ENCODE data around the gene TMEM108.

The TMEM108 gene

DNA sequence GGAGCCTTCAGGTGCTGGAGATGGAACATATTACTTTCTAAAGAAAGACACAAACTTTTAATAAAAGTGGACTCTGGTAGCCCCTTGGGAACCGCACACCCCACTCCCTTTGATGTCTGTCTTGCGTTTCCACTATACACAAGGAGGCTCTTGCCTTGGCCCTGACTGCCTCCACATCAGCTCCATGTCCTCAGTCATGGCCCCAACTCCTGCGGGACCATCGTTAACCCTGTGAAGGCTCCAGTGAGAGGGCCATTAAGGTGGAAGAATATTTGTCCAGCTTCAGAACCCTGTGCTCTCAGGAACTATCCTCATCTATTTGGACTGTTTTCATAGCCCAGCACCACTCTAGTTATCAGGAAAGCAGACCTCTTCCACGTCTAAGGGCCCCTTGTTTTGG lies 345.6 kb downstream of the TMEM108 start:
- Histone ChIP-seq H3K9me3 (ENCODE audit: low read depth, low read length) (no peaks in the 10 kb centered on the region), H3K36me3 (ENCODE audit: insufficient read depth, low read length) (no peaks in the 10 kb centered on the region), H3K27ac (no peak overlapping the region), H3K9ac (ENCODE audit: insufficient read length) (no peak overlapping the region), H3K4me3 (no peak overlapping the region)
- no peak for DNase-seq (ENCODE audit: low read depth, low spot score)
- no peak for TF ChIP-seq FOXP2 (optimal IDR thresholded peaks at IDR 0.05; ENCODE audit: control extremely low read depth, extremely low read length, insufficient read depth)
- TF ChIP-seq POLR2AphosphoS5 (IDR thresholded peaks at IDR 0.05; ENCODE audit: borderline replicate concordance, low read depth, low read length): no peak
- TF ChIP-seq EZH2 (IDR thresholded peaks at IDR 0.05): no peak

DNA sequence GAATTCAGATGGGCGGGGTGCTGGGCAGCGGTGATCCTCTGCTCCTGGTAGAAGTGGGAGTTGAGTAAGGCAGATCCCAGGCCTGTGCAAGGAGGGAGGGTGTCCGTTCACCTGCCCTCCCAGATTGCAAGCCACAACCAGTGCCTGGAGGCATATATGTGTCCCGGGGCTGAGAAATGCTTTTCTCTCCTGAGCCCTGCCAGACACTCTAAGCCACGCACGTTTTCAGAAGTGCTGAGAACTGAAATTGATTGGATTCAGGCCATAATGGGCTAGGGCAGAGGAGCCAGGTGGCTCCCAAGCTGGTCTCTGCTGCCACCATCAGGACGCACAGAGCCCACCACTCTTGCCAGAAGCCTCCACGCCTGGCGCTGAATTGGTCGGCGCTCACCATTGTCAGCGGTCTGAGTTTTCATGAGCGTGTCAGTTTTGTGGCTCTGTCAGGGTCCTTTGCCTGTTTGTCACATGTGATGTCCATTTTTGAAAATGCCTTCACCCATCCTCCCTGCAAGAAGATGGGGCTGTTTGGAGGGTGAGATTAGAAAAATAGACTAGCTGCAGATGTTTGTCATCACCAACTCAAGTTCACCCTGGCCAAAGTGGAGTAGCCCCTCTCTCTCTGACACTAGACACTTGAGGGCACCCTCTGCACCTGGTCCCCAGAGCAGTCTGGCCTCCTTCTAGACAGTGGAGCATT lies 346.3 kb downstream of the TMEM108 start:
- no peaks in the 10 kb centered on the region for H3K36me3 ChIP-seq (ENCODE audit: insufficient read depth, low read length)
- TF ChIP-seq FOXP2 (optimal IDR thresholded peaks at IDR 0.05; ENCODE audit: control extremely low read depth, extremely low read length, insufficient read depth) (peak; percentile 63), POLR2AphosphoS5 (IDR thresholded peaks at IDR 0.05; ENCODE audit: borderline replicate concordance, low read depth, low read length) (no peak)
- H3K9me3 ChIP-seq (ENCODE audit: low read depth, low read length): no peaks in the 10 kb centered on the region
- no peak overlapping the region for H3K4me3 ChIP-seq
- H3K27ac ChIP-seq: no peak overlapping the region
- H3K9ac ChIP-seq (ENCODE audit: insufficient read length): no peak overlapping the region
- DNase-seq (ENCODE audit: low read depth, low spot score): peak; percentile 26

DNA sequence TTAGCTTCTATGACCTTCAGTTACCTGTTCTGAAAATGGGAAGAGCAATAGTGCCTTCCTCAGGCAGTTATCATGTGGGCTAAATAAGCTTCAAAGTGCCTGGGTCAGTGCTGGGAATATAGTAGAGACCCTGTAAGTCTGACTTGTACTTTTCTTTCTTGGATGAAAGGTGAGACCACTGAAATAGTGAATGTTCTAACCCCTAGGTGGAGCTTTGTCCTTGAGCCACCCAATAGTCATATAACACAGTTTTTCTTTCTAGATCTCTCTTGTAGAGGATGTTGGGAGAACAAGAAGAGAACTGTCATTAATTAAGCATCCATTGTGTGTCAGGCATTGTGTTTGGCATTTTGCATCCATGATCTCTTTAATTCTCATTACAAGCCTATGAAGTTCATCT lies 348.7 kb downstream of the TMEM108 start:
- TF ChIP-seq EZH2 (IDR thresholded peaks at IDR 0.05) (no peak), POLR2AphosphoS5 (IDR thresholded peaks at IDR 0.05; ENCODE audit: borderline replicate concordance, low read depth, low read length) (no peak), FOXP2 (optimal IDR thresholded peaks at IDR 0.05; ENCODE audit: control extremely low read depth, extremely low read length, insufficient read depth) (no peak)
- no peak overlapping the region for H3K4me3 ChIP-seq
- H3K36me3 ChIP-seq (ENCODE audit: insufficient read depth, low read length): no peaks in the 10 kb centered on the region
- no peak for DNase-seq (ENCODE audit: low read depth, low spot score)
- H3K27ac ChIP-seq: no peak overlapping the region
- H3K9me3 ChIP-seq (ENCODE audit: low read depth, low read length): no peaks in the 10 kb centered on the region
- H3K9ac ChIP-seq (ENCODE audit: insufficient read length): no peak overlapping the region

DNA sequence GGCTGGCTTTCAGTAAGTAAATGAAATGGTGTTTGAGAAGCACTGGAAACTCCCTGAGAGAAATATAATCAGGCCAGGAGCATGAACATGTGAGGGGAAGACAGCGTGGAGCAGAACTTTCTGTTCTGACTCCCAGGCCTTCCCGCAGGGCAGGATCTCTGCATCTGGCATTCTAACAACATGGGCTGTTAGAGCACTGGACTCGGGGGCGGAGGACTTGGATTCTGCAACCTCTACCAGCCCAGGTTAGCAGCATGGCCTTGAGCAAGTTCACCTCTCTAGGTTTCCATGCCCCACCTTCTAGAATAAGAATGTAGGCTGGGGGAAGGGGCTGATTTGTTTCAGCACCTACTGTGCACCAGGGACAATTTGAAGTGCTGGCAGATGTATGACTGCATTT lies 349.1 kb downstream of the TMEM108 start:
- H3K9ac ChIP-seq (ENCODE audit: insufficient read length): no peak overlapping the region
- no peaks in the 10 kb centered on the region for H3K9me3 ChIP-seq (ENCODE audit: low read depth, low read length)
- no peak for TF ChIP-seq EZH2 (IDR thresholded peaks at IDR 0.05)
- DNase-seq (ENCODE audit: low read depth, low spot score): no peak
- H3K36me3 ChIP-seq (ENCODE audit: insufficient read depth, low read length): no peaks in the 10 kb centered on the region
- no peak overlapping the region for H3K4me3 ChIP-seq
- no peak overlapping the region for H3K27ac ChIP-seq

DNA sequence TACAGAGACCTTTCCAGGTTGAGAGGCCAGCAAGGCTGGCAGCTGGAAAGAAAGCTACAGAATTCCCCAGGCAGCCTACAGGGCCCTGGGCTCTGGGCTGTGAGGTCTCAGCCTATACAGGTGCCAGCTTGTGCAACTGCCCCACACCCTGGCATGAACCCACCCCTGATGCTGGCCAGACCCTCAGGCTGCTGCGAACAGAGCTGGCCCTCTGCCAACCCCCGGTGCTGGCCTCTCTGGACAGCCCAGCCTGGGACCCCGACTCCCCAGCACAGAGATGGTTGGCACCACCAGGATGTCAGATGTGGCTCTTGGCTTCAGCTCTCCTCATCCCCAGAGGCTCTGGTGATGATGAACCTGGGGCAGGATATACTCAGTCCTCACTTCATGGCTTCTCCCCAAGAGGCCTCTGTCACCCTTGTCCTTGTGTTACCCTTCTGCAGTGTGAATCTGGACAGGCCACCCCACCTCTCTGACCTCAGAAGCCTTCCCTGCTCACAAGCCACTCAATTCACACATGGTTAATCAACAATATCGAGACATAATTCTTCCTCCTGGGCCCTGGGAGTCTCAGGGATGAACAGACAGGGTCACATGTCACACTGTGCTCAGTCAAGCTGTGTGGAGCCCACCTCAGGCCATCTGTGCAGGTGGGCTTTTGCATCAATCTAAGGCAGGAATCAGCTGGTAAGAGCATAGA lies 350.7 kb downstream of the TMEM108 start:
- no peak for TF ChIP-seq FOXP2 (optimal IDR thresholded peaks at IDR 0.05; ENCODE audit: control extremely low read depth, extremely low read length, insufficient read depth)
- TF ChIP-seq POLR2AphosphoS5 (IDR thresholded peaks at IDR 0.05; ENCODE audit: borderline replicate concordance, low read depth, low read length): no peak
- TF ChIP-seq EZH2 (IDR thresholded peaks at IDR 0.05): no peak
- Histone ChIP-seq H3K9me3 (ENCODE audit: low read depth, low read length) (no peaks in the 10 kb centered on the region), H3K36me3 (ENCODE audit: insufficient read depth, low read length) (no peaks in the 10 kb centered on the region), H3K27ac (no peak overlapping the region), H3K9ac (ENCODE audit: insufficient read length) (no peak overlapping the region), H3K4me3 (no peak overlapping the region)
- DNase-seq (ENCODE audit: low read depth, low spot score): no peak

DNA sequence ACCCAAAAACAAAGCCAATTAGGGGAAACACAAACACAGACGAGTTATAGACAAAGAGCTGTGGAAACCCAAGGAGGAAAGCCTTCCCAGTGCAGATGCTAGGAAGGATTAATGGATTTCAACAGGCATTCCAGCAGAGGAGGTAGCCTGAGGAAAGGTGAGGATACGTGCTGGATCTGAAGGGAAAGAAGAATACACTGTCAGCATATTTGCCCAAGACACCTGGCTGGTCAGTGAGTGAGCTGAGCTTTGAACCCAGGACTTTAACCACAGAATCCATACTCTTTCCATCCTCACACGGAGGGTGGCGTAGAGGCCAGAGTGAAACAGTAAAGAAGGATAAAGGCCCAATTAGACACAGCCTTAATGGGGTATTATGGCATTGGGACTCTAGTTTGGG lies 352.5 kb downstream of the TMEM108 start:
- no peak overlapping the region for H3K27ac ChIP-seq
- DNase-seq (ENCODE audit: low read depth, low spot score): no peak
- H3K4me3 ChIP-seq: no peak overlapping the region
- no peak for TF ChIP-seq FOXP2 (optimal IDR thresholded peaks at IDR 0.05; ENCODE audit: control extremely low read depth, extremely low read length, insufficient read depth)
- TF ChIP-seq POLR2AphosphoS5 (IDR thresholded peaks at IDR 0.05; ENCODE audit: borderline replicate concordance, low read depth, low read length): no peak
- no peak for TF ChIP-seq EZH2 (IDR thresholded peaks at IDR 0.05)
- H3K9ac ChIP-seq (ENCODE audit: insufficient read length): no peak overlapping the region
- H3K9me3 ChIP-seq (ENCODE audit: low read depth, low read length): no peaks in the 10 kb centered on the region
- H3K36me3 ChIP-seq (ENCODE audit: insufficient read depth, low read length): no peaks in the 10 kb centered on the region

DNA sequence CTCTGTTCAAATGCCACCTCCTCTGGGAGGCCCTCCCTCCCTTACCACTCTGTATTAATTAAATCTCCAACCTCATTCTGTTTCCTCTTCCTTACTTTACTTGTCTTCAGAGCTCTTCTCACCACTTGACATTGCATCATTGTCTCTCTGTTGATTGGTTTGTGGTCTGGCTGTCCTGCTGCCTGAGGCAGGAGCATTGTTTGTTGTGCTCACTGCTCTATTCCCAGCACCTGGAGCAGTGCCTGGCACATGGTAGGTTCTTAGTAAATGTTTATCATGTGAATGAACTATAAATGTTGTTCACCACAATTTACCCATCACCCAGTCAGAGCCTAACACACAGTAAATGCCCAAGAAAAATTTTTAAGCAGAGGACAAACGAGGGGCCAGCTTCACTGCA lies 355.0 kb downstream of the TMEM108 start:
- Histone ChIP-seq H3K9me3 (ENCODE audit: low read depth, low read length) (no peaks in the 10 kb centered on the region), H3K9ac (ENCODE audit: insufficient read length) (no peak overlapping the region), H3K27ac (no peak overlapping the region), H3K36me3 (ENCODE audit: insufficient read depth, low read length) (no peaks in the 10 kb centered on the region), H3K4me3 (no peak overlapping the region)
- no peak for DNase-seq (ENCODE audit: low read depth, low spot score)
- TF ChIP-seq EZH2 (IDR thresholded peaks at IDR 0.05) (no peak), FOXP2 (optimal IDR thresholded peaks at IDR 0.05; ENCODE audit: control extremely low read depth, extremely low read length, insufficient read depth) (no peak), POLR2AphosphoS5 (IDR thresholded peaks at IDR 0.05; ENCODE audit: borderline replicate concordance, low read depth, low read length) (no peak)

DNA sequence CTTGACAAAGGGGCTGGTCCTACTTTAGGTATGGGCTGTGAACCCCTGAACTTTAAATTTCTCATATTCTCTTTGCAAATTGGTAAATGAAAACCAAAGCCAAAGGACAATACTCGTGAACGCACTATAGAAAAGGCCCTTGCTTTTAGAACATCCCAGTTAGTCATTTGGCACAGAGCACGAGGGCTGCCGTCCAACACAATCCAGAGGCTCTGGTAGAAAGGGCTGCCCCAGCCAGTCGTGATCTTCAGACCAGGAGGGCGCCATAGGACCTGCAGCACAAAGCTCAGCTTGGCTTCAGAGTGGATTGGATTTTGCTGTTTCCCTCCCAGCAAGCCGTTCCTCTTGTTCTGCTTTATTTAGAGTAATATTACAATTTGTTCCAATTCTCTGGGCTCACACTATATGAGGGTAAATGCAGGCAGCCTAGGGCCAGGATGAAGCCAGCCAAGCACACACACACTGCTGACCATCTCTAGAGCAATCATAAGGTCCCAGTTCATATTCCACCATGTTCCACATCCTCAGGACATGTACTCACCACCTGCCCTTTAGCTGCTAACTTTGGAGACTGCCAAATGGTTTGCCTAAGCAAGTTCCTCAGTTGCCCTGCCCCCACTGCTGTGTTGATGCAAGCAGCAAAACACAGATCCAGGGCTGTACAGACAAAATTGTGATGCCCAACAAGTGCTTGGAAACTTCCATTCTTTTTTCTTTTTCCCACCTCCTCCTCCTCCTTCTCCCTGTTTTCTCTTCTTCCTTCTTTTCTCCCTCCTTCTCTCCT lies 355.7 kb downstream of the TMEM108 start:
- Histone ChIP-seq H3K36me3 (ENCODE audit: insufficient read depth, low read length) (no peaks in the 10 kb centered on the region), H3K9me3 (ENCODE audit: low read depth, low read length) (no peaks in the 10 kb centered on the region), H3K4me3 (no peak overlapping the region), H3K27ac (no peak overlapping the region), H3K9ac (ENCODE audit: insufficient read length) (no peak overlapping the region)
- TF ChIP-seq FOXP2 (optimal IDR thresholded peaks at IDR 0.05; ENCODE audit: control extremely low read depth, extremely low read length, insufficient read depth) (no peak), POLR2AphosphoS5 (IDR thresholded peaks at IDR 0.05; ENCODE audit: borderline replicate concordance, low read depth, low read length) (no peak), EZH2 (IDR thresholded peaks at IDR 0.05) (no peak)
- DNase-seq (ENCODE audit: low read depth, low spot score): no peak
